Hematopoietic multipotent progenitor cell treated with erythropoietin and hydrocortisone succinate and interleukin-3 and kit ligand, for 8 days (in vitro differentiated cells): Measurements from ENCODE around the gene TRAK1.
A peak's percentile ranks its signal among the peaks of the same experiment; 100 is the strongest.
"Not testable (repeated sequence)": the region's sequence is repeated elsewhere in the genome, so short reads cannot be mapped to it uniquely, and the experiment has no call there.

Experiments
- DNase-seq: peaks from one replicate; pipeline ENCODE4 v3.0.0-alpha.2; 2015

TRAK1 gene

DNA sequence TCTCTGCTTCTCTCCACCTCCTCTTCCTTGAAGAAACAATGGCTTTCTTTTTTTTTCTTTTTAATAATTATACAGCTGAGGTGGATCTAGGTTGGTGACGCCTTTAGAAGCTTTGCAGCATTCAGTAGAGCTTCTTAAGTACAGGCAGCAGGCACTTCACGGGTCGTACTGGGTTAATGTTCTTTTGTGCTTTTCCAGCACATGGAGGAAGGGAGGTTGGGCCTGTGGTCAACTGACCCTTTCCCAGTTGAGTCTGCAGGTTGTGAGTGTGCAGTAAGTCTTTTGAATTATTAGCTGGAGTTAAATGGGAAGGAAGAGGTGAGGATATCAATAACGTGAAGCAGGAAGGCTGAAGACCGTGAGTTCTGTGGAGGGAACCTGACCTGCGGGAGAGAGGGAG lies 7.0 kb downstream of the TRAK1 start:
- no peak for DNase-seq

DNA sequence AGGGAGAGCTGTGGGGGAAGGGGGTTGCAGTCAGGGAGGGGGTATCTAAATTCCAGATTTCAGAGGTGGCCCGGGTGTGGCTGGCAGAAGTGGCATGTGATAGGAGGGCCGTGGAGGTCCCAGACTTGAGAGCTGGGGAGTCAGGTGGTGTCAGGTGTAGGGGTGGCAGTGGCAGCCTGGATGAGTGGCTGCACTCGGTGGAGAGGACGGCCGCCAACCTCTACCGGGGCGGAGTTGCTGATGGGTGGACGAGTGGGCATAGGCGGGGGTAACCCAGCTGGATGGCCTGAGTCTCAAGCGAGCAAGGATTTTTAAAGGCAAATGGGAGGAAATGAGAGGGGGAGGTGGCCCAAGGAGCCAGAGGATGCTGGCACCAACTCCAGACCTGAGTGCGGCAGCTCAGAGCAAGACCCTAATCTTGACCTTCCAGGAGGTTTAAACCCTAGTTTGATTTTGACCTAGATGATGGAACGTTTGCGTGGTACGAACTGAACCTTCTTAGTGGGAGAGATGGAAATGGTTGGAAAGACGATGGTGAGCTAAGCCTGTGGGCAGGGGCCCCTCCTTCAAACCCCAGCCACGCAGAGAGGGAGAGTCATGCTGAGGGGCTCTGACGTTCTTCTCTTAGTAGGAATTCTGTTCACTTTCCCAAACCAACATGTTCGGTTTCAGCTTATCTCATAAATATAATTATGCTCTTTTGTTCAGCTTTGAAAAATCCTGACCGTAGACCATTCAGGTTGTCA lies 8.0 kb downstream of the TRAK1 start:
- no peak for DNase-seq

DNA sequence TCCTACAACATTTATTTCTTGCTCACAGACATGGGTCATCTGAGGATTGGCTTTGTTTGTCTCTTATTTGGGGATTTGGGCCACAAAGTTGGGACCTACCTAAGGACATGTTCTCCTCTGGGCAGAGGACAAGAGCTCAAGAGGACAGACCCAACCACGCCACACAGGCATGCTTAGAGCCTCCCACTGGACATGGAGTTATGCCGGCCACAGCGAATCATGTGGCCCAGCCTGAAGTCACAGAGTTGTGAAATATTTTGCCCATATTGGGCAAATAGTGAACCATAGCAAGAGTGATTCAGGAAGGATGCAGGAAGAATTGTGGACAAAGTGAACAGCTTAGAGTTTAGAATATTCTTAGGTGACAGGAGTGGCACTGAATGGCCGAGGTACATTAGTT lies 9.9 kb downstream of the TRAK1 start:
- no peak for DNase-seq

DNA sequence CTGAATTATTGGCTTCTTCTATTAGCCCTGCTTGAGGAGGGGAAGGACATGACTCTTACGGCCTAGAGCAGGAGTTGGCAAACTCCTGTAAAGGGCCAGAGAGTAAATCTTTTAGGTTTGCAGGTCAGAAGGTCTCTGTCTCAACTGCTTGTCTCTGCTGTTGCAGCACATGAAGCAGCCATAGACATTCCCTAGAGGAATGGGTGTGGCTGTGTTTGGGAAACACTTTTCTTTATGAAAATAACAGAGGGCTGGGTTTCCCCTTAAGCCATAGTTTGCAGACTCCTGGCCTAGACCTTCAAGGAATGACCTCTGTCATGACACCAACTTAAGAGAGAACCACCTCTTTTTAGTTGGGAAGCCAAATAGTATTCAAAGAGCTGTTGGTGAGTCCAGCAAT lies 10.3 kb downstream of the TRAK1 start:
- no peak for DNase-seq

DNA sequence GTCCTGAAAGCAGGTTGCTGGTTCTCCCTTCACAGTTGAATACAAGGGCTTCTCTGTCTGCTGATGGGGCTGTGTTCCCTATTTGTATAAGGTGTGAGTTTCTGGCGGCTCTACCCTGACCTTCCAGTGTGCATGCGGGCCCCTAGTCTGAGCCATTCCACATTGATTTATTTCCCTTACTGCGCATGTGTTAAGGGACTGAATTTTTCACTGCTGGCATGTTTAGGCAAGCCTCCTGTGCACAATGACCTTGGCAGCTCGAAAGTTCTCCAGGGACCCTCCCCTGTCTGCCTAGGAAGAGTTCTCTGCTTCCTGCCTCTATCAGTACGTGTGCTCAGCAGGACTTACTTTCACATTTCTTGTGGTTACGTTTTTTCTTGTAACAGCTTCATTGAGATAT lies 11.4 kb downstream of the TRAK1 start:
- DNase-seq = no peak

DNA sequence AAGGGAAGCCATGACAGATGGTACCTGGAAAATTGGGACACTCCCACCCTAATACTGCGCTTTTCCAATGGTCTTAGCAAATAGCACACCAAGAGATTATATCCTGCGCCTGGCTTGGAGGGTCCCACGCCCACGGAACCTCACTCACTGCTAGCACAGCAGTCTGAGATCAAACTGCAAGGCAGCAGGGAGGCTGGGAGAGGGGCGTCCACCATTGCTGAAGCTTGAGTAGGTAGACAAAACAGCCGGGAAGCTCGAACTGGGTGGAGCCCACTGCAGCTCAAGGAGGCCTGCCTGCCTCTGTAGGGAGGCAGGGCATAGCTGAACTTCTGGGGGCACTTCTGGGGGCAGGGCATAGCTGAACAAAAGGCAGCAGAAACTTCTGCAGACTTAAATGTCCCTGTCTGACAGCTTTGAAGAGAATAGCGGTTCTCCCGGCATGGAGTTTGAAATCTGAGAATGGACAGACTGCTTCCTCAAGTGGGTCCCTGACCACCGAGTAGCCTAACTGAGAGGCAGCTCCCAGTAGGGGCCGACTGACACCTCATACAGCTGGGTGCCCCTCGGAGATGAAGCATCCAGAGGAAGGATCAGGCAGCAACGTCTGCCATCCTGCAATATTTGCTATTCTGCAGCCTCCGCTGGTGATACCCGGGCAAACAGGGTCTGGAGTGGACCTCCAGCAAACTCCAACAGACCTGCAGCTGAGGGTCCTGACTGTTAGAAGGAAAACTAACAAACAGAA lies 12.9 kb downstream of the TRAK1 start:
- DNase-seq = not testable (repeated sequence)

DNA sequence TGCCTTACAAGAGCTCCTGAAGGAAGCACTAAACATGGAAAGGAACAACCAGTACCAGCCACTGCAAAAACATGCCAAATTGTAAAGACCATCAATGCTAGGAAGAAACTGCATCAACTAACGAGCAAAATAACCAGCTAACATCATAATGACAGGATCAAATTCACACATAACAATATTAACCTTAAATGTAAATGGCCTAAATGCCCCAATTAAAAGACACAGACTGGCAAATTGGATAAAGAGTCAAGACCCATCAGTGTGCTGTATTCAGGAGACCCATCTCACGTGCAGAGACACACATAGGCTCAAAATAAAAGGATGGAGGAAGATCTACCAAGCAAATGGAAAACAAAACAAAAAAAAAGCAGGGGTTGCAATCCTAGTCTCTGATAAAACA lies 14.8 kb downstream of the TRAK1 start:
- DNase-seq = not testable (repeated sequence)

DNA sequence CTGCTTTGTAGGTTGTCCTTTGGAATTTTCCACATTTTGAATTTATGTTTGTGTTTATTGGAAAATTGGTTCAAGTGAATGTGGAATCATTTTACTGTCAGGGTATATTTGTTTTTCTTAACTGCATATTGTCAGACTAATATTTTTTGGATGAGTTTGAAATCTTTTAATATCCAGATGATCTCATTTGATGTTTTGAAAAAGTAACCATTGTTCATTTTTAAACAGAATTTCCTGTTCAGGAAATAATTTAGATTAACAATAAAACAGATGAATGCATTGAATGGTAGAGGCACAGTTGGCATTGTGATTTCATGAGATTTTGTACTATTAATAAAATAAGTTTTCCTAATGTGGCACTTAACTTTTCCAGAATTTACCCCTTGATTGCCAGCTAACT lies 15.5 kb downstream of the TRAK1 start:
- no peak for DNase-seq

DNA sequence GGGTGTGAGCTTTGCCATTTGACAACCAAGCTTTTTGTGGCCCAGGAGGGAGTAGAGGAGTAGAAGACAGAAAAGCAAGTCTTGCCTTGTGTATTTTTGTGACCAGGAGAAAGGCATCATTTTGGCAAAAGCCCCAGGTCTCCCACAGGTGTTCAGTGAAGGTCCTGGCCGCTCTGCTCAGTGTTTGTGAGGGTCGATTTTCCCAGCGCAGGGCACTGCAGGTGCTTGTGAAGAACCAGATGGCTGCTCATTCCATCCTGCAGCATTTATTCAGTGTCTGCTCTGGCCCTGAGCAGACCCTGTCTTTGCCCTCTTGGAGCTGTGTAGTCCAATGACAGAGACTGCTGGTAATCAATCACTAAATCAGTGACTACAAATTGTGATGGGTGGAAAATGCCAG lies 19.5 kb downstream of the TRAK1 start:
- DNase-seq = no peak

DNA sequence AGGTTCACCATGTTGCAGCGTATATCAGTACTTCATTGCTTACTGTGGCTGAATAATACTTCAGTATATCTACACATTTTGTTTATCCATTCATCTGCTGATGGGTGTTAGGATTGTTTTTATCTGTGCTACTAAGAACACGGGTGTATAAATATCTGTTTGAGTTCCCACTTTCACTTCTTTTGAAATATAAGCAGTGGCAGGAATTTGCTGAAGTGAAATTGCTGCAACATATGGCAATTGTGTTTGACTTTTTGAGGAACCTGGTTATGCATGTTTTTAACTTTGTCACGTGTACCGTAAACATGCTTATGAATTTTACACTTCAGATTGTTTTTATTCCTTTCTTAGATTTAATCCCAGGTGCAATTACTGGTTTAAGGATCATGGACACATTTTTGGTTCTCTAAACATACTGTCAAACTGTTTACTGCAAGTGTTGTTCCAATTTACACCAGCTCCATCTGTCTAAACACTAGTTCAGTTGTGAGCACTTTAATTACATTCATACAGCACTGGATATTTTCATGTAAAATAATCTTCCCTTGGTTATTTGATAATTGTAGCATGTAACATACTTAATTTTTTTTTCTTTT lies 23.1 kb downstream of the TRAK1 start:
- DNase-seq = no peak

DNA sequence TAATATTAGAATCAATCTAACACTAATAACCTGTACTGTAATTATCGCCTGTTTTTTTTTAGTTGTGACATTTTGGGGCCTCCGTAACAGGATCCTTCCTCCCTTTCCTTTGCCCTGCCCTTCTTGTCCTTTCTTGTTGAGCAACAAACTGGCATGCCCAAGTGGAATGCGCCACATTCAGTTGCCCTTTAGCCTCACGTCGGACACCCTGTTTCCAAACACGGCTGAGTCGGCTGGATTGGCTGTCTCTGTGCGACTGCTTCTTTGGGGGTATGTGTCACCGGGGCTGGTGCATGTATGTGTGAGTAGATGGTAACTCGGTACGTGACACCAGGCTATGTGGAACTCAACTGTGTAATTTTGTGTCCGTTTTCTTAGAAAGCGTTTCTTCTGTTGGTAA lies 24.1 kb downstream of the TRAK1 start:
- DNase-seq = no peak

DNA sequence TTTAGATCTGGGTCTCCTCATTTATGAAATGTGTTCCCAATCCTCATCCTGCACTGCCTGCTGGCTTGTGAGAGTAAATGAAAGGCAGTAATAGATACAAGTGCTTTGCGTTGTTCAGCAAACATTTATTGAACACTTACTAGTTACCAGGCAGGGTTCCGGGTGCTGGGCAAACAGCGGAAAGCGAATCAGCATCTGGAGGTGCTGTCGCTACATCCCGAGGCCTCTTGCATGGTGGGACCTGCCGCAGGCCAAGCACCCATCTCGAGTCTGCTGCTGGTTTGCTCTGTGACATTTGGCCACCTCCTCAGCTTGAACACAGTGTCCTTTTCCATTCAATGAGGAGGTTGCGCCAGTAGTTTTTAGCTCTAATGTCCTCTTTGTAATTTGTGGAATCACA lies 24.8 kb downstream of the TRAK1 start:
- no peak for DNase-seq

DNA sequence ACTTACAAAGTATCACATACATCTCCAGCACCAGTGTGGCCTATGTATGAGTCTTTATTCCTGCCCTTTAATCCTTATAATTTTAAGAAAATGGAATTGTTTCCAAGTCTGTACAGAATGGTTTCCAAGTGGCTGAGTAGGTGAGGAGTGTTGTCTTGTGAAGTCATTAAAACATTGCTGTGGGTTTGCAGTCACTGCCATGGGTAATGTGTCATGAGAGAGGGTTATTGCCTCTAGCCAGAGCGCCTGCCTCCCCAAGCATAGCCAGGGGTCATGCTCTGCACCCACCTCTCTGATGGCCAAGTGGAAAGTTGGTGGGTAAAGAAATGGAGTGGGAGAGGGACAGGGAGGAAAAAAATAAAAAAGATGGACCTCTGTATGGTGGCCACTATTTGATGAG lies 25.3 kb downstream of the TRAK1 start:
- no peak for DNase-seq

DNA sequence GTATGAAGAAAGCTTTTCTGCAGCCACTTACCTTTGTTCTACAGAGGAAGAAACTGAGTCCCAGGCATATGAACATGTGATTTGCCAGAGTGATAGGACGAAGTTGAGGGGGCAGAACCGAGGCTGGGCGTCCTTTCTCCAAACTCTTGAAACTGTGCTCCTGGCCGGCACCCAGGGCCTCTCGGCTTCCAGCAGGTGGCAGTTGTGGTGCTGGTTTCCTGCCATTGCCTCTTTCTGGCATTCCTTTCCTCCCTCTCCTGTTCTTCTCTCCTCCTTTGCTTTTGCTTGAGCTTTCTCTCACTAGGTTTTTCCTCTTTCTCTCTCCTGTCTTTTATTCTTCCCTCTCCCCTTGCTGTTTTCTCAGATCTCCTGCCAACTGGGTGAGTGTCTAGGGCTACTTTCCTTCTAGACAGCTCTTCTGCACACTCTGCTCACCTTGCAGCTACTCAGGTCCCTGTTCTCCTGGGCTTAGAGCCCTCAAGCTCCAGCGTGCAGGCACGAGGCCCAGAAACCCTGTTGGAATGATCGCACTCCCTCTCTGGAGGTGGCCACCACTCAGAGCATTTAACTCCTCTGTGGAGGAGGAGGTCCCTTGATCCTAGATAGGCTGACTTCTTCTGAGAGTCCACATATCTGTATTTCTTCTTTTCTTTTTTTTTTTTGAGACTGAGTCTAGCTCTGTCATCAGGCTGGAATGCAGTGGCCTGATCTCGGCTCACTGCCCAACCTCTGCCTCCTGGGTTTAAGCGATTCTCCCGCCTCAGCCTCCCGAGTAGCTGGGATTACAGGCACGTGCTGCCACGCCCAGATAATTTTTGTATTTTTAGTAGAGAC lies 26.2 kb downstream of the TRAK1 start:
- DNase-seq = peak; percentile 49

DNA sequence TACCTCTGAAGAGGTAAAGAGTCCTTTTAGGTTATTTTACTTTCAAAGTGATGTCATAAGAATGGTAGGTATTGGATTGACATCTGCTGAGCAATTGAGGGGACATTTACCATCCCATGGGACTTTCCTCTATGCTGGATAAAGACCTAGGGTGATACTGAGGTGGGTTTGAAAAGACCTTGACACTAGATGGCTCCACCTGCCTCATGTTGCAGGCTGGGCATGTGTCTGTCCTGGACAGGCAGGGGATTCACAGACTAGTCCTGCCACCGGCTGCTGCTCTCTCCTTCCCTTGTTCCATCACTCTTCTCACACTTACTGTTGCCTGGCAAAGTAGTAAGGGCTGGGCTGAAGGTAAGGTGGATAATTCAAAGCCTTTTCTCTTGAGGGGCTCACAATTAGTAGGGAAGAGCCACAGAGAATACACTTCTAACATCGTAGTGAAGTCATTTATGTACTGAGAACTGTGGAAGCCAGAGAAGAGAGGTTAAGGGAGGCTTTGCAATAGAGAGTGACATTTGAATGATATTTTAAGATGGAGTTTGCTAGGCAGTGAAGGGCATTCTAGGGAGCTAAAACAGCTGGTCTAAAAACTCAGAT lies 27.7 kb downstream of the TRAK1 start:
- peak; percentile 73 for DNase-seq

DNA sequence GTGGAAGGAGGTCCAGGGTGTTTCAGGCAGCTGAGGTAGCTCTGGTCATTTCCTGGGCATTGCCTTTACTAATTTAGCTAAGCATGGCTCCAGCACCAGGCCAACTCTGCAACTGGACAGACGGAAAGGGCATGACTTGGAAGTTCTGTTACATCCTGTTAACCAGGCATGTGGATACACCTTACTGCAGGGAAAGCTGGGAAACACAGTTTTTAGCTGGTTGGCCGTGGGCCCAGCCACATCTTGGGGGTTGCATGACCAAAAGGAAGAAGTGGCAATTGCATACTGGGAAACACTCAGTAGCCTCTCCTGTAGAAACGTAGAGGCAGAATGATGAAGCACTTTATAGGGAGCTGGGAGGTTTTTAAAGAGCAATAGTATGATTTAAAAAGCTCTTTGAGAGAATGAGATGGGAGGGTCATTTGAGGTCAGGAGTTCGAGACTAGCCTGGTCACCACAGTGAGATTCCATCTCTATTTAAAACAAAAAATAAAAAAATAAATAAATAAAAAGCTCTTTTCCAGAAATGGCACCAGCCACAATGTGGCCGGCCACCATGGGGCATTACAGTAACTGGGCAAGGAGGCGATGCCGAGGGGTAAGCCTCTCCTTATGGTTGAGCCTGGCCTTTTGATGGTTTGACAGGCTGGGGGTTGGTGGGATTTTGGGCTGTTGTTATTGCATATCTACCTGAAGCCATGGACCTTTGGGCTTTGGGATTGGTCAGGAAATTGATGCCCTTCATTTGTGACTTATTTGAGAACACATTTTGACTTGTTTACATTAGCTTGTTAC lies 28.6 kb downstream of the TRAK1 start:
- DNase-seq = no peak

DNA sequence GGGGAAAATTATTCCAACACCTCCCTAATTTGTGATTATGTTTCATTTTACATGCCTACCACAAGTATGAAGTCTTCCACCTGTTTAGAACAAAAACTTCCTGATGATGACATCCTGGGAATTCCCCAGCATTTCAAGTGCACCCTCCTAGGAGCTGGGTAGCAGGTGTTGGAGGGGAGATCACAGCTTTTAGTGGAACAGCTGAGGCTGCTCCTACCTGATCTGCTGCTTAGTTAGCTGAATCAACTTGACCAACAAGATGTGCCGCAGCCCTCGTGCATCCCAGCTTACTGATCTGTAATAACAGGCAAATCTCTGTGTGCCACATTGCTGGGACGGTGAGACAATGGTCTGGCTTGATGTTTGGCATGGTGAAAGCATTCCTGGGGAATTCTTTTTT lies 29.7 kb downstream of the TRAK1 start:
- DNase-seq = no peak

DNA sequence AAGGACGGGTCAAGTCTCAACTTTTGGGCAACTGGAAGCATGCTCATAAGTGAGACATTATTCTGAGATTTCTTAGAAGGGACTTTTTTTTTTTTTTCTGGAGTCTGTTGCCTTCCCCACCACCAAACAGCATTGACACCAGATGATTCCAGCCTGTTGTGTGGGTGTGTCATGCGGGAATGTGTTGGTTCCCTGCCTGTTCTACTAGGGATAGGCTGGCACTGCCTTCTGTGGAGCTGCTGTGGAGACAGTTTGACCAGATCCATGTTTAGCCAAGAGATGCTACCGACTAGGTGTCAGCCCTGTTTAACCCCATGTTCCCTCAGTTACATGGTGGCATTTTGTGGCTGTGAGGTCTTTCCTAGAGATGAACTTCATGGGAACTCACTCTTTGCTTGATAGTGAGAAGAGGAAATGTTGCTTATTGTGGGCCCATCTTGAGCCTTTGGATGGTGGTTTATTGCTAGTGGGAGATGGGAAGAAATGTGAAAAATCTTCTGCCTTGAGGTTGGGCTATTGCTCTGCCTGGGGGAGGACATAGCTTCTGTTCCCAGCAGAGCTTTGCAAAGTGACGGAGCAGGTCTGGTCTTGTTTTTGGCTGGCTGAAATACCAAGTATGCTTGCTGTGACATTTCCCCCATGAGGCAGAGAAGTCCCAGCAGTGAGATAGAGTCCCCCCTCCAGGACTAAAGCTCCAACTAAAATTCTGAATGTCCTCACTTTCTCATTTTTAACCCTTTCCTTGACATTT lies 31.3 kb downstream of the TRAK1 start:
- no peak for DNase-seq

DNA sequence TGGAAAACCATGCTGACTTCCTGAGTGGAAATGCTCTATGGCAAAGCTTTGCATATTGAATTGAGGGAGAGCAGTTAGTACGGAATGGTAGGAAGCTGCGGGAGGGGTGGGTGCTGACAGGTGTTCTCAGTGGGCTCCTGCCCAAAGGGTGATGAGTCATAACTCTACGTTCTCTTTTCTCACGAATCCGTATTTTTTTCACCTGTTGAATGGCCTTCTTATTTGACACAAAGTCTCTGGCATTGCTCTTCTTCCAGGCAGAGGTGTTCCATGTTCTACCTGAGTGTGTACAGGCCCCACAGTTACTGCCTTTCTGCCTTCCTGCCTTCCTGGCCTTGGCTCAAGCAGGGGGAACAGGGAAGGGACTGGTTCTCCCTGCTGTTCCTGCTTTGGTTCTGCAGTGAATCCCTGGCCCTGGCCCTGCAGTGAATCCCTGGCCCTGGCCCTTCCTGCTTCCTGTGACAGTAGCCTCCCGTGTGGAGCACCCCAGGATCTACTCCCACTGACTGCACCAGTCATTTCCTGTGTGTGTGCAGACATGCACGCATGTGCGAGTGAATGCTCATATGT lies 31.9 kb downstream of the TRAK1 start:
- DNase-seq = no peak

DNA sequence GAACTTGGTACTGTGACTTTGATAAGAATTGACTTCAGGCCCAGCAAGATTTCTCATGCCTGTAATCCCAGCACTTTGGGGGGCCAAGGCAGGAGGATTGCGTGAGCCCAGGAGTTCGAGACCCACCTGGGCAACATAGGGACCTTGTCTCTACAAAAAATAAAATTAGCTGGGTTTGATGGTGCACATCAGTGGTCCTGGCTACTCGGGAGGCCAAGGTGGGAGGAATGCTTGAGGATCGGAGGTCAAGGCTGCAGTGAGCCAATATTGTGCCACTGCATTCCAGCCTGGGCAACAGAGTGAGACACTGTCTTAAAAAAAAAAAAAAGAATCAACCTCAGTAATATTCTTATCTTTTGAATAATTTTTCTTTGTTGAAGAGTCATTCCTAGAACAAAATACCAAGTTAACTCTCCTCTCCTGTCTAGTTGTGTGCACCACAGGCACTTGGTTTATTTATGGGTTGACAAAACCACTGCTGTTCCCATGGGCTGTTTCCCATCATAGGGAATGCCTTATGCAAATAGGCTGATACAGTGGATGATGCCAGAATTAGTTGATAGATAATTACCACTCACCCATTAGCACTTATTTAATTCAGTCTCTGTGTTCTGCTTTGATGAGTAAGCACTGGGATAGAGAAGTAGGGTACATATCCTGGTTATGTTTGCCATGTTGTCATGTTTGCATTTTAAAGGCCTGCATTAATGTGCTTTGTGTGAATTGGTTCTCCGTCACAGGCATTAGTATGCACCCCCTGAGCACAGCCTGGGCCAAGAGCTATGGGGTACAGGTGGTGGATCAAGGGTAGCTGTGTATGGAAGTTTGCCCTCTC lies 32.9 kb downstream of the TRAK1 start:
- DNase-seq = no peak
